Testis (tissue), 2 donors: Measurements from ENCODE around the gene ATP4A.

ENCODE experiments used
- POLR2A ChIP-seq: fragments of 450-650 bp; IDR thresholded peaks from one replicate; pipeline ENCODE4 v1.6.1; 2017; ENCODE audit warnings: antibody characterized with exemption, mild to moderate bottlenecking, moderate library complexity
- TF ChIP-seq, protein P1 (sequence below), 3 experiments: fragments of 450-650 bp in 2 of 3; fragments of 200-600 bp in 1 of 3; sonication (generic) in 1 of 3; IDR thresholded peaks; one replicate each; pipeline ENCODE4 v1.5.1; 2016 to 2019; ENCODE audit warnings: antibody characterized with exemption in 3 of 3, mild to moderate bottlenecking in 2 of 3, moderate library complexity in 1 of 3

DNA sequence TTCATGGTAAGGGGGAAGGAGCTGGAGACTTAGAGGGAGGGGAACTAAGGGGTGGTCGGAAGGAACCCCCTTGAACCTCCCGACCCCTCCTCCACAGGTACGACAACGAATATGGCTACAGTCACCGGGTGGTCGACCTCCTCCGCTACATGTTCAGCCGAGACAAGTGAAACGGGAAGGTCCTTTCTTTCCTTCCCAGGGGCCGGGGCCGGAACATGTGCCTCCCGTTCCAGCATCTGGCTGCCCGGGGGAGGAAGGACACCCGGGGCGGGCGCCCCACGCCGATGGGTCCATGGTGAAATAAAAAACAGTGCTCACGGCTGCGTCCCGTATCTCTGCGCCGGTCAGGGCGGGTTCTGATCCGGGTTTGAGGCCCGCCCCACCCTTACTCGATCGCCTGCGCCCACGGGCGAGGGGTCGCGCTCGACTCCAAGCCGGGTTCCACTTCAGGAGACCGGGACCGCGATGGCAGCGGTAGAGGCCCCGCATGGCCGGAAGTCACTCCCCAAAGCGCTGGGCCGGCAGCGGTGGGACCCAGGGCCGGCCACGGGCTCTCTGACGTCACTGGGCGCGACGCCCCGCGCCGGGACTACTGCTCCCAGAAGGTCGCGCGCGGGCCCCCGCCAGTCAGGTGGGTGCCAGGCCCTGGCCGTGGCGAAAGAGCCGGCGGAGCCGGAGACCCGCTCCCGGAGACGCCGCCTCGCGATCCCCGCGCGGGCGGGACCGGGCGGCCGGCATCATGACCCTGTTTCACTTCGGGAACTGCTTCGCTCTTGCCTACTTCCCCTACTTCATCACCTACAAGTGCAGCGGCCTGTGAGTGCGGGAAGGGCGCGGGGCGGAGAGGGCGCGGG lies 18.2 kb downstream of the ATP4A start, which contains the start of gene TMEM147:
- no peak for TF ChIP-seq POLR2A
- TF ChIP-seq, protein P1, sequence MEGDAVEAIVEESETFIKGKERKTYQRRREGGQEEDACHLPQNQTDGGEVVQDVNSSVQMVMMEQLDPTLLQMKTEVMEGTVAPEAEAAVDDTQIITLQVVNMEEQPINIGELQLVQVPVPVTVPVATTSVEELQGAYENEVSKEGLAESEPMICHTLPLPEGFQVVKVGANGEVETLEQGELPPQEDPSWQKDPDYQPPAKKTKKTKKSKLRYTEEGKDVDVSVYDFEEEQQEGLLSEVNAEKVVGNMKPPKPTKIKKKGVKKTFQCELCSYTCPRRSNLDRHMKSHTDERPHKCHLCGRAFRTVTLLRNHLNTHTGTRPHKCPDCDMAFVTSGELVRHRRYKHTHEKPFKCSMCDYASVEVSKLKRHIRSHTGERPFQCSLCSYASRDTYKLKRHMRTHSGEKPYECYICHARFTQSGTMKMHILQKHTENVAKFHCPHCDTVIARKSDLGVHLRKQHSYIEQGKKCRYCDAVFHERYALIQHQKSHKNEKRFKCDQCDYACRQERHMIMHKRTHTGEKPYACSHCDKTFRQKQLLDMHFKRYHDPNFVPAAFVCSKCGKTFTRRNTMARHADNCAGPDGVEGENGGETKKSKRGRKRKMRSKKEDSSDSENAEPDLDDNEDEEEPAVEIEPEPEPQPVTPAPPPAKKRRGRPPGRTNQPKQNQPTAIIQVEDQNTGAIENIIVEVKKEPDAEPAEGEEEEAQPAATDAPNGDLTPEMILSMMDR (IDR thresholded peaks at IDR 0.05), result peak in 1 of 3 experiments; percentile 14
